ENCODE measurements around the gene DPP10. TPM values are rescaled to one million over a fixed set of nuclear protein-coding genes. Genes with fewer than 3 reads are reported as not detected.
"Not testable (repeated sequence)": the region's sequence is repeated elsewhere in the genome, so short reads cannot be mapped to it uniquely, and the experiment has no call there.

Gene DPP10
- total RNA-seq: not detected in 2 replicates

DNA sequence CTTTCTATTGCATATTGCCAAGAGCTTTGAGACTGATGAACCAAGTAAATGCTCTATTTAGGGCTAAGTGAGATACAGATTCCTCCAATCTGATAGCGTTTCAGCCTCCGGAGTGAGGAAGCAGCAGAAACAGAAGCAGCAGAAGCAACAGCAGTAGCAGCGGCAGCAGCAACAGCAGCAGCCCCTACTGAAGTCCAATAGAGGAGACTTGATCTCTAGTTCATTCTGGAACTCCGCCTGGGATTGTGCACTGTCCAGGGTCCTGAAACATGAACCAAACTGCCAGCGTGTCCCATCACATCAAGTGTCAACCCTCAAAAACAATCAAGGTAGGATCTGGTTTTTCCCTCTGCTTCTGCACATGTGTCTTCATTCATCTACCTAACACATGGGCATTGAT is at the start of gene DPP10:
Gene DPP10 (plus strand): TSS at position 132 of the 400 bp plus-strand sequence.
- DNase-seq (ENCODE audit: low read depth, low spot score): no peak

DNA sequence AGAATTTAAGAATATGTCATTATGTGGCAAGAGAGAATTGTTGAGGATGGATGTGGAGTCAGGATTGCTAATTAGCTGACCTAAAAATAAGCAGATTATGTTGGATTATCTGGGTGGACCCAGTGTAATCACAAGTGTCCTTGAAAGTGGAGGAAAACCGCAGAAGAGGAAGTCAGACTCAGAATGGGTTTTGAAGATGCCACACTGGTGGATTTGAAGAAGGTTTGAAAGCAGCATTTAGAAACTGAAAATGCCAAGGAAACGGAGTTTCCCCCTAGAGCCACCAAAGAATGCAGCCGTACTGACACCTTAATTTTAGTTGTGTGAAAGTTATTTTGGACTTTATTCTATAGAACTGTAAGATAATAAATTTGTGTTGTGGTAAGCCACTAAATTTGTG is 41.6 kb upstream of the DPP10 start:
- no peak for DNase-seq (ENCODE audit: low read depth, low spot score)

DNA sequence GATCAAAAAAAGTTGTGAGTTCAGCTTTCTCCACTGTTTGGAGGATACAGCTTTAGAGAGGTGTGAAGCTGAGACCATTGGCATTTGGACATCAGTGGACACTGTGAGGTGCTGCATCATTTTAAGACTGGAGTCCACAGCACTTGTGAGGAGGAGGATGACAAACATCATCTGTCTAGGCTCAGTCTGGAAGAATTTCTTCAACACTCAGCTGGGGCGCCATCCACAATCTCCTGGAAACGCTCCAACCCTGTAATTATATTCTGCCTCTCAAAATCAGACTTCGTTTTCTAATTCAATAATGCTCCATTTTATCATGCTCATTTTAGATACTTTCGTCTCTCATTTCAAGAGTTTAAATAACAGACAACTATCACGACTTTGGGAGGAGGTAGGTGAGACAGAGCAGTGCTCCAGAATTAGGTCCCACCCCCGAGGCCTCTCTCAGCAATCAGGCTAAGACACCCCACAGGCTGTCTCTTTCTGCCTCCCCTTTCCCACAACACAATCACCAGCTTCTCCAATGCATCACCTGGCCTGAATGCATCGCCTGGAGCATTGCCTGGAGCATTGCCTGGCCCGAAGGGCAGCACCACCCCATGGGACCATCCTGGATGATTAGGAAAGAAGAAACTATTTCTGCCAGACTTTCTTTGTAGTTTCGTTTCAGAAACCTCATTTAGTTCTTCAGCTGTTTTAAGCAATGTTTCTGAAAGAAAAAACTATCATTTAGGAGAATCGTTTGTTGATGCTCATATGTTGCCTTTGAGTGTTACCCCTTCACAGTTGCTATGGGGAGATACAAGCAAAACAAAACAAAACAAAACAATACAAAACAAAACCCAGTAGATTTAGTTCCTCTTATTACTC is 37.0 kb upstream of the DPP10 start:
- DNase-seq (ENCODE audit: low read depth, low spot score): no peak

DNA sequence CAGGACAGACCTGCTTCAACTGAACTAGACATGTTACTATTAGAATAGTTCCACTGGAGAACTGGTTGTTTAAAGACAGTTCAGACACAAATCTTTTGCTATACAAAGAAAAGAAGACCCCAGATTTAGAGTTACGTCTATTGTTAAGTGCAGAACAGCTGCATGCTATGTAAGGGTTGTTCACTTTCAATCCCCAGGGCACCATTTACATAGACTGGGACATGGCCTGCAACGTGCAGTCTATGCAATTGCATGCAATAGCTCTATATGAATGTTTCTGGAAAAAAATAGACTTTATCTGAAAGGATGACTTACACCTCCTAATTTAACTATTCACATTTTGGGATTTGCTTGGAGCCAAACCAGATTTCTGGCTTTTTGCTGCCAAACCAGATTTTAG is 36.1 kb upstream of the DPP10 start:
- DNase-seq (ENCODE audit: low read depth, low spot score): no peak

DNA sequence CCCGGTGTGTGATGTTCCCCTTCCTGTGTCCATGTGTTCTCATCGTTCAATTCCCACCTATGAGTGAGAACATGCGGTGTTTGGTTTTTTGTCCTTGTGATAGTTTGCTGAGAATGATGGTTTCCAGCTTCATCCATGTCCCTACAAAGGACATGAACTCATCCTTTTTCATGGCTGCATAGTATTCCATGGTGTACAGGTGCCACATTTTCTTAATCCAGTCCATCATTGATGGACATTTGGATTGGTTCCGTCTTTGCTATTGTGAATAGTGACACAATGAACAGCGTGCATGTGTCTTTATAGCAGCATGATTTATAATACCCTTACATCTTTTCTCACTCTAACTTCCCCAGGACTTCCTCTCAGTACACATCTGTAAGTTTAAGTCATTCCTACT is 35.1 kb upstream of the DPP10 start:
- DNase-seq (ENCODE audit: low read depth, low spot score): not testable (repeated sequence)

DNA sequence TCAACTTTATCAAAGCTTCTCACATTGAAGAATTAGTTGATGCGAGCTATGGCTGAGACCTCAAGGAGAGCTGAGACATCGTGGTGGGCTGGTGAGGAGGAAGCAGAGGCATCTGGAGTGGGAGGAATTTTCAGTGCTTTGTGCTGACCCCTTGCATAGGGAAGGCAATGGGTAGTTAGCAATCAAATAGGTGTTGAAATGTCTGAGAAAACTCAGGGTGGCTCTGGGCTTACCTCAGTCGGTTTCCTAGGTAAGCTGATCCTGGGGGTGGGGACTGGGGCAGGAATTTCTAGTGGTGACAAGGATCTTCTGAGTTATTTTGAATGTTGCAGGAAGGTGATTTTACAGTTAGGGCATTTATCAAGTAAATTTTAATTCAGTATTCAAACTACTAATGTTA is 20.7 kb upstream of the DPP10 start:
- no peak for DNase-seq (ENCODE audit: low read depth, low spot score)

DNA sequence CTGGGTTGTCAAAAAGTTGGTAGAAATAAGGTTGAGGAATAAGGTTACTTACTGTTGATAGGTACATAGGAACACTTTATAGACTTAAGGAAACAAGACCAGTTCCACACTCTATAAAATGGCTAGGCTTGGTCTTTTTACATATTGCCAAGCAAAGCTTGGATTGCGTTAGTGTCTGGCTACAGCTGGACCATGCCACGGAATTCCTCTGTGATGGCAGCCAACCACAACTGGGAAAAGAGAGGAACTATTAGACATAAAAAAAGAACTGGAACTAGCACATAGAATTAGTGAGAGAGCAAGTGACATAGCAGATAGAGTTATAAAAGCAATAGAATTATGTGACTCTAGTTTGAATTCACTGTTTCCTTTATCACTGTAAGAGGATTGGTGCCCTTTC is 17.7 kb upstream of the DPP10 start:
- no peak for DNase-seq (ENCODE audit: low read depth, low spot score)

DNA sequence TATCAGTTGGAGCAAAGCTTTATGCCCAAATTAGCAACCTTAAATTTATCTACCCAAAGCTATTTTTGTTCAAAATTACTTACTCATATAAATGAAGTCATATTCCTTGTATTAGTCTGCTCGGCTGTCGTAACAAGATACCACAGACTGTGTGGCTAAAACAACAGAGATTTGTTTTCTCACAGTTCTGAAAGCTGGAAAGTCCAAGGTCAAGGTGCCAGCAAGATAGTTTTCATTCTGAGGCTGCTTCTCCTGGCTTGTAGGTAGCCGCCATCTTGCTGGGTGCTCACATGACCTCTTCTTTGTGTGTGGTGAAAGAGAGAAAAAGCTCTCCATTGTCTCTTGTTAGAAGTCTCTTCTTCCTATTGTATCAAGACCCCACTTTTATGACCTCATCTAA is 15.7 kb upstream of the DPP10 start:
- DNase-seq (ENCODE audit: low read depth, low spot score): no peak

DNA sequence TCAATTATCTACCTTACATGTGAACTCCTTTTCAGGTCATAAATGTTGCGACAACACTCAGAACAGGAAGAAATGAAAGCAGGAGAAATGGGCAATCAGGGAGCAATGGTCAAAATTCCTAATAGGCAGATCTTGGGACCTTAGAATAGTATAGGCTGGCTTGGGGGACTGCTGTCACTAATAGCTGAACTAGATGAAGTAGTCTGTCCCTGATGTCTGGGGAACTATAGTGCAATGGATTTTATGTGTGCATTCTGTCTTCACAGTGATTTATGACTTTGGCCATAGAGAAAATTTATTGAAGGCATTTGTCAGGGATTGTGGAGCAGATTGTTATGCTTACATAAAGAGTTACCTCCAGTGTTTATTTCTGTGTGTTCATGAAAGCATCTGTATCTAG is 6.1 kb upstream of the DPP10 start:
- no peak for DNase-seq (ENCODE audit: low read depth, low spot score)

DNA sequence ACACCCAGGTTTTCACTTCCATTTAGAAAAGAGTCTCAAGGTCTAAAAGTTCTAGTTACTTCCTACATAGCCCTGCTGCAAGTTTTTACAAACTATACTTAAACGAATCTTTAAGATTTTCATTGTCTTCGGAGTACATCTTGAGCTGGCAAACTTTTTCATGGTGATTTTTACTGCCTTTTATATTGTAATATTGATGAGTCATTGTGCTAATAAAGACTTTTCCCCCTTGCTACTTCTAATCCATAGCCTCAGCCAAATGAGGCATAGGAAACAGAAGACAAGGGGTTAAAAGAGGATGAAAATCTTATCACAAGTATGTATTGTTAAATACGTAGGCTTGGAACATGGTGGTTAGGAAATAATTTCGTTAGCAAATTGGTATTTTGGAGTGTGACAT is 4.1 kb downstream of the DPP10 start:
- DNase-seq (ENCODE audit: low read depth, low spot score): no peak

DNA sequence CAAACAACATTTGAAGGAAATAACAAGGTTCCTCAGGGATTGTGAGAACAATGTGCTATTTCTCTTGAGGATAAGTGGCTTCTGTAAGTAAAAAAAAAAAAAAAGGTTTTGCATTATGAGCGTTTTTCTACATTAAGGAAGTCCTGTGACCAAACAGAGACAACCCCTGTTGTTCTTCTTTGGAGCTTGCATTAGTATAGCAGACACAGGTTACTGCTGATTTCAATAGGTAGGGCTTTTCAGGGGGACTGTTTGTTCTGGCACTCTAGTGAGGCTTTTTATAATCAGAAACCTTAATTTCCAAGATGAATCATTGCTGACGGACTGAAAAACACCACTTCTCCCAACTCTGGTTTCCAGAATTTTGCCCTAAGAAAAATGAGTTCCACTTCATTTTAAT is 8.2 kb downstream of the DPP10 start:
- DNase-seq (ENCODE audit: low read depth, low spot score): no peak

DNA sequence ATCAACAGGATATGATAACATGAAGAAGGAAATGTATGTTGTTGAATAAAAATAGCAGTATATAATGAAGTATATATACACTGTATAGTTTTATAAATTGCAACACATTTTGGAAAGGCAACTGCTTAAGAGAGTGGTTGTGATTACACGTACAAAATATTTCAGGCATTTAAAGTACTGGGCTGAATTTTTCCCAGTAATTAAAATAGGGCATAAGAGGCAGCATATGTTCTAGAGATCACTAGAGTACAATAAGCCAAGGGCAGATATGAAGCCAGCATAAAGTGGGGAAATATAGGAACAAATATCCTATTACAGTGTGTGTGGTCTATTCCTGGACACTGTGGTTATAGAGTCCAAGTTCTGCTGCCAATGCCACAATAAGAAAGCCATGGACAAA is 14.1 kb downstream of the DPP10 start:
- no peak for DNase-seq (ENCODE audit: low read depth, low spot score)

DNA sequence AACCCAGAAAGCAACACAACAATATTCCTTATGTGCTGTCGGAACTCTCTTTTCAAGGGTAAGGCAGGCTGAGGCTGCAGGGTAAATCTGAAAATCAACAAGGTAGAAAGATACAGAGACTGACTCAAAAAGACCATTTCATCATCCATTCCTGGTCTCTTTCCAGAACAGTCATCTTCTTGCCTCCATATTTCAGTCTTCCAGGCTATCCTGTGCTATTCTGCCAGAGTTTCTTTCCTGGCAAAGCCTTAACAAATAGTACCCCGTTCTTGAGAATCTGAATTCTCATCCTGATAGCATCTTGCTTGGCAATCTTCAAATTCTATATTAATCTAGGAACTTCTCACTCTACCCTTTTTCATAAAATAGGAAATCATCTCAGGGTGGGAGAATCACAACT is 15.5 kb downstream of the DPP10 start:
- DNase-seq (ENCODE audit: low read depth, low spot score): no peak

DNA sequence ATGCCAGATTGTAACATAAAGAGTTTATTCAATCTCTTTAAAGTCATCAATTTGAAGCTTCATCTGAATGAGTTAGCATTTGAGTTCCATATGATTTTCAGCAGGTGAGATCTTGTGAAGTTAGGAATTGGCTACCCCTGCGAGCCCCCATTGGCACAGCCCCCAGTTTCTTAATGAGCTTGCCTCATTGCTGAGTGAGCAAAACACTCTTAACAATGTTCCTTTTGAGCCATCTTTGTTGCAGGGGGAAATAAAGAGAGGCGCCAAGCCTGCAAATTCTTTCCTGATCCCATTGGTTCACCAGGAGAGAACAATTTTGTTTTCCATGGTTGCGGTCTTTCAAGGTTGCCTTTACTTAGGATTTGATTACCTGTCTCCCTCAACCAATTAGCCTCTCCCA is 18.7 kb downstream of the DPP10 start:
- DNase-seq (ENCODE audit: low read depth, low spot score): no peak

DNA sequence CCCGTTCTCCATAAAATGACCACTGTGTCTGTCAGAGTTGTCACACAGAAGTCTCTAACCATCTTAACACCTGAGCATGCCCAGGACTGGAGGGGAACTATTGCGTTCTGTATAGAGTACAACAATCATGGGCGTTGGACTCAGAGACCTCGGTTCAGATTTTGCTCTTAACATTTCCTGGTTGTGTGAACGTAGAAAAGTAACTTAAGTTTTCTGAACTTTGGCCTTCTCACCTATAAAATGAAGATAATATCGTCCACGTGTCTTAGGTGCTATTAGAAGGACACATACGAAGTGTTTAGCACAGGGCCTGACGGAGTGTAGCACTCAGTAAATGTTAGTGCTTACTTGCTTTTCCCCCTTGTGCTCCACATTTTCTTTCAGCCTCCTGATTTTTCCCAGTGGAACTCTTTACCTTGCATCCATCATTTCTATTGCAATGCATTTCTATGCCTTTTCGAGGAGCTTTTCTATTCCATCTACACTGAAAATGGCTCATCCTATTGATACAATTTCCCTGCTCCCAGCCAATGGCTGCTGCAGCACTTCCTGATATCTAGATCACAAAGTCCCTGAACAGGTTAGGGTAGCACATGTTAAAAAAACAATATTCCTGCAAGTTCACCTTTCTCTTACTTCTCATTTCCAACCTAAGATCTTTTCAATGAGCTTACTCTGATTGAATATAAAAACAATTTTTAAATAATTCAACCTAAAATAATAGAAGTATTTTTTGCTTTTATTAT is 22.7 kb downstream of the DPP10 start:
- DNase-seq (ENCODE audit: low read depth, low spot score): no peak

DNA sequence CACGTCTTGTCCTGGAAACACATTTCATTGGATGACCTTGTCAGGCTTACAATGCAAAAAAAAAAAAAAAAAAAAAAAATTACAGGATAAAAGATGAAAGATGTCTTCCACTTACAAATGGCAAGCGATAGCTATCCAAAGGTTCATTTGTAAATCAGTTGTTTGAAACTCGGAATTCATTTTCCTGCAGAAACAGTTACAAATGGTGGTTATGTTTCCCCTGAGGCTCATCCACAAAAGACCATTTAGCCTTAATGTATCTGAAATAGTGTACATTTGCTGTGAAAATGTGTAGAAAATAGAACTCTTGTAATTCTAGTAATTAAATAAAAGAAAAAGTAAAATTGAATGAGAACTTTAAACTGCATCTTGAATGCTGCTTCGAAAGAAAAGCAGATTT is 25.9 kb downstream of the DPP10 start:
- no peak for DNase-seq (ENCODE audit: low read depth, low spot score)

DNA sequence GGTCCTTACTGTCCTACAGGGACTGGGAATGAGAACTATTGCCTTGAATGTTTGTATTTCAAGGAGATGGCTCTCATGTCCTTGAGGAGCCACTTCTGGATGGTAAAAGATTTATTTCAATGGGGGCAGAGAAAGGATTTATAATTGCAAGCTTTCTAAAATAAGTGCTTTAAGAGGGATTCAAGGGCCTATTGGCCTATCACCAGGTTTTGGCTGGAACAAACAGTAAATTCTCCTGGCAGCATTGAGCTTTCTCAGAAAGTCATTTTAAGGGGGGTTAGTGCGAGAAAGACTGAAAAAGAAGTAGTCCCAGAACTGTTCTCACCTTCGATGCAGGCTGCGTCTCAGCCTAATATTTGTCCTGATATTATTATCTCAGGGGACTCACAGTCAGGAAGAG is 29.8 kb downstream of the DPP10 start:
- DNase-seq (ENCODE audit: low read depth, low spot score): no peak

DNA sequence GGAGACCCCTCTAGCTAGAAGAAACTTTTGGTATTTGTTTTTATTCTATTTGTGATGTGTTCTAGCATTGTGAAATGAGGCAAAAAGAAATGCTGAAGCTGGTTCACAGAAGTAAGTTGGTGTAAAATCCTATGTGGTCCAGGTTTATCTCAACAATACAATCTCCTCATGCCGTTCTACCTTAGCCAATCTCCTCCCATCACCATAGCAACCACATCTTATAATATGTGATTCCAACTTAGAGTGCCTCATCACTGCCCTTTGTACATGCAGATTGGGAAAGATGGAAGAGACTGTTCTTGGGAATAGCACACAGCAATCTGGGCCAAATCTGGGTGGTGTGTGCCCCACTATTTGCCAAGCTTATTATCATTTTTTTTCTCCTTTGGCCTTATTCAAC is 30.3 kb downstream of the DPP10 start:
- DNase-seq (ENCODE audit: low read depth, low spot score): no peak

DNA sequence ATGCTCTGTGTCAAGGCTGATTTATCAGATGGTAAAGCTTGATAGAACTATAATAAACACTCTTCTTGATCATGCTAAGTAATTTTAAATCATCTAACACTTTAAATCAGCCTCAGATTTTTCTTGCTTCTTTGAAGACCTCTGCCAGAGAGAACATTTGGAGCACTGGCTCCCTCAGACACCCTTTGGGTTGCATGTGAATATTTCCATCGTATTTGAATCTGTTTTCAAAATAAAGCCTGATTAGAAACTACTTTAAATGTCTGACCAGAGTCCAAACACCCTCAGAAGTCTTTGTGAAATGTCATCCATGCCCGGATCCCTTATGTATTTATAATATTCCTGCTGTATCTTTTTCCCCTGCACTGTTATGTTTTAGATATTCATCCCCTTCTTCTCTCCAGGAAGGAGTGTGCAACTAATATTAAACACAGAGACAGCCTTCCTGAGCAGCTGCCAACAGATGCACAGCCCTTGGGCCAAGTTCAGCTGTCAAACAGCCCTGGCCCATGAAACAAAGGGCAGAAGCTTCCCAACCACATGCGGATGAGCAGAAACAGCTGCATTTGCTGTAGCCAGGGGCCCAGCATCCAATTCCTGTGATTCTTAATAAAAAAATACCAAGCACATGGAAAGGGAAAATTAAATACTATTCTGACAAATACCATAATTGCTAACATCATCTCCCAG is 46.5 kb downstream of the DPP10 start:
- DNase-seq (ENCODE audit: low read depth, low spot score): no peak

DNA sequence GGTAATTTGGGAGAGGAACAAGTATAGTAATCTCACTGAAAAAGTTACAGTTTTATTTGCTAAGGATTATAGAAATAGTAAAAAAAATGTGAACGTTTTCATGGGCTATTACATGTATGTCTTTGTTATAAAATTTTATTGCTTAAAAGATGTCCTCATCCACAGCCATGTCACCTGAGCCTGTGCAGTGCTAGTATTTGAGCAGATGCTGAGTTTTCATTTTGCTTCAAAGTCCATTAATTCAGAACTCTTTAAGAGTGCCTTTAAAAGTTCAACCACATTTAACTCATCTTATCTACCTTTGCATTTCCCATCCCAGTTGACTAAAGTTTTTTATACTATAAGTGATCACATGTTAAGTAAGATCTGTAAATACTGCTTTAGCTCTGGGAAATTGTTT is 52.6 kb downstream of the DPP10 start:
- DNase-seq (ENCODE audit: low read depth, low spot score): no peak

DNA sequence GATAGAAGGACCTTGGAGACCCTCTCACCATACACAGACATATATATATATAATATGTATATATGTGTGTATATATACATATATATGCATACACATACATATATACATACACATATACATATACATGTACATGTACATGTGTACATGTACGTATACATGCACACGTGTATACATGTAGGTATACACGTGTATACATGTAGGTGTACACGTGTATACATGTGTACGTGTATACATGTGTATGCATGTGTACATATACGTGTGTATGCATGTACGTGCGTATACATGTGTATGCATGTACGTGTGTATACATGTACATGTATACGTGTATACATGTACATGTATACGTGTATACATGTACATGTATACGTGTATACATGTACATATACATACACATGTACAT is 54.5 kb downstream of the DPP10 start:
- DNase-seq (ENCODE audit: low read depth, low spot score): no peak

DNA sequence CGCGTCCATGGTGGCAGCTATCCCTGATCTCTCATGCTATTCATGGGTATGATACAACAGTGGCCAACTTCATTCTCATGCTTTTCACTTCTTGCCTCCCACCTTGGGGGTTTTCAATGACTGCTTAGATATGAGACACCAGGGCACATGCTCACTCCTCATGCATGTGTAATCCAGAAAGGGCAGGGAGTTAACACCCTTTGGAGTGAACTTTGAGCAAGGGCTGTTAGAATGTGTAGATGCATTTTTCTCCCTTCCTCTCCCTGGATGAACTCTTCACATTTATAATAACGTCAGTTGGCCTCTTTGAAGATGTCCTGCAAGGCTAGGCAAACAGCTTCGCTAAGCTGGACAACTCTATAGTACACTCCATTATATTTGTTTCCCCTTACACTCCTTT is 56.7 kb downstream of the DPP10 start:
- DNase-seq (ENCODE audit: low read depth, low spot score): no peak
